Large intestine (tissue), 3 donors: Measurements from ENCODE around the gene CTSF. TPM values are rescaled to one million over a fixed set of nuclear protein-coding genes. Genes with fewer than 3 reads are reported as not detected.
A peak's percentile ranks its signal among the peaks of the same experiment; 100 is the strongest.

ENCODE experiments used
- DNase-seq, 2 donors: peaks; one replicate each; pipeline versions ENCODE4 v3.0.0 to v3.0.0-alpha.2; 2013
- H3K27ac ChIP-seq: one replicate; pipeline ENCODE4 v1.5.1; 2013; ENCODE audit warnings: low read length
- H3K27me3 ChIP-seq: 2 replicates; pipeline ENCODE4 v1.6.1; 2013; ENCODE audit warnings: low read length; ENCODE audit not compliant: control insufficient read depth, insufficient read depth
- H3K36me3 ChIP-seq: 2 replicates; pipeline ENCODE4 v1.6.1; 2013; ENCODE audit warnings: low read length; ENCODE audit not compliant: control insufficient read depth, insufficient read depth
- H3K4me1 ChIP-seq: one replicate; pipeline ENCODE4 v1.6.1; 2013; ENCODE audit warnings: low read length; ENCODE audit not compliant: control insufficient read depth, insufficient read depth
- H3K4me3 ChIP-seq: one replicate; pipeline ENCODE4 v1.5.1; 2013; ENCODE audit warnings: low read length
- H3K9me3 ChIP-seq: one replicate; pipeline ENCODE4 v1.6.1; 2013; ENCODE audit warnings: mild to moderate bottlenecking, low read depth, low read length, moderate library complexity; ENCODE audit not compliant: control insufficient read depth
- WGBS: methylation state at CpG from one replicate; pipeline ENCODE4 v1.1.5; 2013; ENCODE audit warnings: low lambda C conversion rate; ENCODE audit not compliant: insufficient coverage; 5-methylcytosine and 5-hydroxymethylcytosine counted together
- polyA plus RNA-seq: library from polyadenylated mRNA; unstranded; fragments of 120-200 nt; gene quantifications from one replicate; pipeline ENCODE4 v1.2.1, GENCODE V29; 2013

Gene CTSF
- polyA plus RNA-seq, 1 donor = 11.9 TPM

DNA sequence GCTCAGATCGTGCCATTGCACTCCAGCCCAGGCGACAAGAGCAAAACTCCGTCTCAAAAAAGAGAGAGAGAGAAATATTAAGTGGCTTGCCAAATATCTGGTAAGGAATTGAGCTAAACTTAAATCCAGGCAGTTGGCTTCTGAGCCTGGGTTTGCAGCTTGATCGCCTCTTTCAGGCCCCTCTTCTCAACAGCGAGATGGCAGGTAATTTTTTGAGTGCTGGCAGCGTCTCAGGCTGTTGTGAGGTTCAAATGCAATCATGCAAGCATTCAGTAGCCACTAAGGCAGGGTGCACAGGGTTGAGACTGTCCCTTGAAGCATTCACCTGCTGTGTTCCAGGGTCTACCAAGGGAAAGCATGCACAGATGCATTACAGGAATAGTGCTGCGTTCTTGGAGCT, 670 bp upstream of the CTSF start:
- WGBS = no CpG with 5 or more reads among the region's 7 CpGs
- Histone ChIP-seq H3K4me1 (no peaks in the 10 kb centered on the region), H3K36me3 (no peaks in the 10 kb centered on the region), H3K9me3 (peaks cover 2% of the 10 kb centered on the region), H3K27ac (no peak overlapping the region), H3K27me3 (peaks cover 18% of the 10 kb centered on the region), H3K4me3 (no peak overlapping the region)
- DNase-seq = no peak

DNA sequence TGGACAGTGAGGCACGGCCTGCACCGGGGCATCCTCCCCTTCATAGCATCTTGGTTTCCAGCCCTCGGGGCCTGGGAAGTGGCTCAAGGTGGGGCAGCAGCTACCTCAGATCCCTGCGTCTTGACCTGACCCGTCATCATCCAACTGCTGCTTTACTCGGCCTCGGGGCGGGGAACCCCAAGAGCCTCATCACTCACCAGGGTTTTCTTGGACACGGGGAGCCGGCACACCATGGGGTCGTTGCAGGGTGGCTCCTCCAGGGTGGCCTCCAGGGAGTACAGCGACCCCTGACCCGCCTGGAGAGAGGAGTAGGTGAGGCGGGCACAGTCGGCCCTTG, 651 bp downstream of the CTSF start:
- peaks cover 18% of the 10 kb centered on the region for H3K27me3 ChIP-seq
- no peaks in the 10 kb centered on the region for H3K4me1 ChIP-seq
- WGBS = no CpG with 5 or more reads among the region's 15 CpGs
- no peak overlapping the region for H3K27ac ChIP-seq
- H3K4me3 ChIP-seq = peak overlapping the region; percentile 23
- peaks cover 2% of the 10 kb centered on the region for H3K9me3 ChIP-seq
- DNase-seq = no peak
- no peaks in the 10 kb centered on the region for H3K36me3 ChIP-seq

- Histone ChIP-seq H3K27ac (no peak overlapping the region), H3K36me3 (no peaks in the 10 kb centered on the region), H3K9me3 (peaks cover 2% of the 10 kb centered on the region), H3K4me1 (no peaks in the 10 kb centered on the region), H3K27me3 (peaks cover 18% of the 10 kb centered on the region), H3K4me3 (no peak overlapping the region)
- WGBS = no CpG with 5 or more reads among the region's 8 CpGs
- DNase-seq = no peak
Observed at GRCh38 chr11:66566221-66566620, 2.2 kb downstream of the CTSF start.

GRCh38 chr11:66564984-66565383, 3.4 kb downstream of the CTSF start:
- no peak for DNase-seq
- H3K4me3 ChIP-seq = no peak overlapping the region
- H3K27ac ChIP-seq = no peak overlapping the region
- peaks cover 16% of the 10 kb centered on the region for H3K27me3 ChIP-seq
- no CpG with 5 or more reads among the region's 5 CpGs for WGBS
- peaks cover 2% of the 10 kb centered on the region for H3K9me3 ChIP-seq
- no peaks in the 10 kb centered on the region for H3K36me3 ChIP-seq
- H3K4me1 ChIP-seq = no peaks in the 10 kb centered on the region

- Histone ChIP-seq H3K36me3 (no peaks in the 10 kb centered on the region), H3K4me1 (no peaks in the 10 kb centered on the region), H3K27ac (no peak overlapping the region), H3K4me3 (no peak overlapping the region), H3K9me3 (peaks cover 2% of the 10 kb centered on the region), H3K27me3 (peaks cover 16% of the 10 kb centered on the region)
- WGBS = 95% methylated on average over 4 of the region's 14 CpGs
- DNase-seq = no peak
Observed at GRCh38 chr11:66564538-66564937, 3.9 kb downstream of the CTSF start.

DNA sequence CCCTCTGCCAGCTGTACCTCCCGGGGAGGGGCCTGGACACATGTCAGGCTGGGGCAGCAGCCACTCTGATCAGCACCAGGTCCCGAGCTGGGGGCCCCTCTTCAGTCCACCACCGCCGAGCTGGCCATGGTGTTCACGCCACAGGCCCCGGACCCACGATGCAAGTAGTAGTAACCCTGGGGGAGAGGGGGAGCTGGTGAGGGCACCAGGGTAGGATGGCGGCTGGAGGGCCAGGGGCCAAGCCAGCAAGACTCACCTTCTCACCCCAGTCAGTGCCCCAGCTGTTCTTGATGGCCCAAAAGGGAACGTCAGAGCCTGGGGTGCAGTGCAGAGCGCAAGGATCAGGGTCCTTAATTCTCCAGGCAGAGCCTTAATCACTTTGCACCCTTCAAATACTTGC, 4.6 kb downstream of the CTSF start:
- Histone ChIP-seq H3K36me3 (no peaks in the 10 kb centered on the region), H3K9me3 (peaks cover 5% of the 10 kb centered on the region), H3K27me3 (peaks cover 20% of the 10 kb centered on the region), H3K4me1 (peaks cover 3% of the 10 kb centered on the region), H3K4me3 (no peak overlapping the region), H3K27ac (no peak overlapping the region)
- no peak for DNase-seq
- no CpG with 5 or more reads among the region's 10 CpGs for WGBS

- no CpG with 5 or more reads among the region's 20 CpGs for WGBS
- Histone ChIP-seq H3K9me3 (peaks cover 5% of the 10 kb centered on the region), H3K36me3 (no peaks in the 10 kb centered on the region), H3K27me3 (peaks cover 25% of the 10 kb centered on the region), H3K4me1 (peaks cover 6% of the 10 kb centered on the region), H3K27ac (no peak overlapping the region), H3K4me3 (no peak overlapping the region)
- DNase-seq = no peak
Observed at GRCh38 chr11:66562907-66563583, 5.4 kb downstream of the CTSF start.

GRCh38 chr11:66562275-66562674, 6.1 kb downstream of the CTSF start:
- H3K9me3 ChIP-seq = peaks cover 2% of the 10 kb centered on the region
- peaks cover 6% of the 10 kb centered on the region for H3K4me1 ChIP-seq
- no CpG with 5 or more reads among the region's 2 CpGs for WGBS
- H3K27me3 ChIP-seq = peaks cover 25% of the 10 kb centered on the region
- no peaks in the 10 kb centered on the region for H3K36me3 ChIP-seq
- no peak overlapping the region for H3K27ac ChIP-seq
- H3K4me3 ChIP-seq = no peak overlapping the region
- no peak for DNase-seq

DNA sequence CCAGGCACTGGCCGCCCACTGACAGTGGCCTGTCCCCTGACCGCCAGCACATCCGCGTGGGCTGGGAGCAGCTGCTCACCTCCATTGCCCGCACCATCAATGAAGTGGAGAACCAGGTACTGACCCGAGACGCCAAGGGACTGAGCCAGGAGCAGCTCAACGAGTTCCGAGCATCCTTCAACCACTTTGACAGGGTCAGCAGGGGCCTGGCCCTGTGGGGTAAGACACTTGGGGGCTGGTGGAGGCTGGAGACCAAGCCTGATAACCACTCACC, 6.5 kb downstream of the CTSF start:
- no CpG with 5 or more reads among the region's 9 CpGs for WGBS
- Histone ChIP-seq H3K9me3 (peaks cover 2% of the 10 kb centered on the region), H3K36me3 (no peaks in the 10 kb centered on the region)

GRCh38 chr11:66561178-66561974, 7.0 kb downstream of the CTSF start:
- no CpG with 5 or more reads among the region's 14 CpGs for WGBS
- no peak for DNase-seq

More for the DNA sequence above, 6.5 kb downstream of the CTSF start:
- DNase-seq = no peak
- no peak overlapping the region for H3K4me3 ChIP-seq
- no peak overlapping the region for H3K27ac ChIP-seq
- H3K27me3 ChIP-seq = peaks cover 25% of the 10 kb centered on the region
- peaks cover 6% of the 10 kb centered on the region for H3K4me1 ChIP-seq

More at GRCh38 chr11:66561178-66561974, 7.0 kb downstream of the CTSF start:
- no peak overlapping the region for H3K4me3 ChIP-seq
- H3K27ac ChIP-seq = no peak overlapping the region
- H3K36me3 ChIP-seq = no peaks in the 10 kb centered on the region
- peaks cover 2% of the 10 kb centered on the region for H3K9me3 ChIP-seq
- H3K4me1 ChIP-seq = peaks cover 6% of the 10 kb centered on the region
- peaks cover 25% of the 10 kb centered on the region for H3K27me3 ChIP-seq
